ENCODE measurements around the gene AADACL3.

AADACL3 gene

DNA sequence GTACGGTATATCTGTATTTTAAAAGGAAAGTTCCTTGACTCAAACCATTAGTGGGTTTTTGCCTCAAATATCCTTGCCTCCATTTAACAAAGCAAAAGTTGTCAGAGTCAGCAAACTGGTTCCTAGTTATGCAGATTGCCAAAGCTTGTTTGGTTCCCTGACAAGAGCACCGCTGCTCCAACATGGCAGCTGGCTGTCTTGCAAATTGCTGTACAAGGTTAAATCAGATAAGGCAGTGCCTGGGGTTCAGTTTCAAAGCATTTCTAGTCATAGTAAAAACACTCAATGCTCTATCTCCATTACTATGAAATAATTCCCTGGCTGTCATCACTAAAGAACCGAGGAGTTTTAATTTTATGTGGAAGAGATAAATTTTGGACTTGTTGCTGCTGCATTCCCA is 18.7 kb downstream of the AADACL3 start:
- Mint-ChIP-seq H3K9me3 (peaks cover 0 to 4% of the 10 kb centered on the region in 2 donors), H3K36me3 (ENCODE audit: insufficient read depth) (no peaks in the 10 kb centered on the region), H3K4me1 (ENCODE audit: low read depth in 2 of 2) (no peaks in the 10 kb centered on the region), H3K27me3 (peaks cover 77 to 97% of the 10 kb centered on the region in 2 donors), H3K27ac (no peak overlapping the region), H3K4me3 (no peak overlapping the region)
- ATAC-seq (replicated peaks) (no peak), DNase-seq (no peak)

DNA sequence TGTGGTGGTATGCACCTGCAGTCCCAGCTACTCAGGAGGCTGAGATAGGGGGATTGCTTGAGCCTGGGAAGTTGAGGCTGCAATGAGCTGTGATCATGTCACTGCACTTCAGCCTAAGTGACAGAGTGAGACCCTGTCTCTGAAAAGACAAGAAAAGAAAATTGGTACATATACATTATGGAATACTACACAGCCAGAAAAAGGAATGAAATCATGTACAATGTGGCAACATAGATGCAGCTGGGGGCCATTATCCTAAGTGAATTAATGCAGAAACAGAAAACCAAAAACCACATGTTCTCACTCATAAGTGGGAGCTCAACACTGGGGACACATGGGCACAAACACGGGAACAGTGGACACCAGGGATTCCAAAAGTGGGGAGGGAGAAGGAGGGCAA is 23.0 kb downstream of the AADACL3 start:
- Mint-ChIP-seq H3K4me3 (no peak overlapping the region), H3K9me3 (peaks cover 0 to 4% of the 10 kb centered on the region in 2 donors), H3K4me1 (ENCODE audit: low read depth in 2 of 2) (no peaks in the 10 kb centered on the region), H3K27ac (no peak overlapping the region), H3K27me3 (peaks cover 59 to 70% of the 10 kb centered on the region in 2 donors), H3K36me3 (ENCODE audit: insufficient read depth) (no peaks in the 10 kb centered on the region)
- DNase-seq, result no peak
- ATAC-seq (replicated peaks), result no peak

DNA sequence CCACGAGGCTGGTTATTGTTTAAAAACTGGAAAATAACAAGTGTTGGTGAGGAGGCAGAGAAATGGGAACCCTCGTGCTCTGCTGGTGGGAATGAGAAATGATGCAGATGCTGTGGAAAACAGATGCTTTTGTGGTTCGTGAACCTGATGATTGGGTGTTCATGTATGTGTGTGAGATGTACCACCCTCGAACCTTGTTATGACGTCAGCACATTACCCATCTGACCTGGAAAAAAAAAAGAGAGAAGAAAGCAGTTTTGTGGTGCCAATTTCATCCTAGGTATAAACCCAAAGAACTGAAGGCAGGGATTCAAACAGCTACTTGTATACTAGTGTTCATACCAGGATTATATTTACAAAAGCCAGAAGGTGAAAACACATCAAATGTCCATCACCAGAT is 23.7 kb downstream of the AADACL3 start:
- Mint-ChIP-seq H3K9me3 (peaks cover 0 to 4% of the 10 kb centered on the region in 2 donors), H3K4me1 (ENCODE audit: low read depth in 2 of 2) (no peaks in the 10 kb centered on the region), H3K27me3 (peaks cover 59 to 70% of the 10 kb centered on the region in 2 donors), H3K27ac (no peak overlapping the region), H3K4me3 (no peak overlapping the region), H3K36me3 (ENCODE audit: insufficient read depth) (no peaks in the 10 kb centered on the region)
- DNase-seq, result no peak
- no peak for ATAC-seq (replicated peaks)

DNA sequence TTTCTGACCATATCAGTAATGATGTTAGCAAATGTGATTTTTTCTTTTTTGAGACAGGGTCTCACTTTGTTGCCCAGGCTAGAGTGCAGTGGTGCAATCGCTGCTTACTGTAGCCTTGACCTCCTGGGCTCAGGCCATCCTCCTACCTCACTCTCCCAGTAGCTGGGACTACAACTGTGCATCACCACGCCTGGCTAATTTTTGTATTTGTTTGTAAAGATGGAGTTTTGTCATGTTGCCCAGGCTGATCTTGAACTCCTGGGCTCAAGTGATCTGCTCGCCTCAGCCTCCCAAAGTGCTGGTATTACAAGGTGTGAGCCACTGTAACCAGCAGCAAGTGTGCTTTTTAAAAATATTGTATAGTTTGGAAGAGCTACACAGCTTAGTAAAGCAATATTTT is 26.0 kb downstream of the AADACL3 start:
- Mint-ChIP-seq H3K36me3 (ENCODE audit: insufficient read depth) (no peaks in the 10 kb centered on the region), H3K4me1 (ENCODE audit: low read depth in 2 of 2) (no peaks in the 10 kb centered on the region), H3K27ac (no peak overlapping the region), H3K9me3 (no peaks in the 10 kb centered on the region), H3K27me3 (peaks cover 63 to 64% of the 10 kb centered on the region in 2 donors), H3K4me3 (no peak overlapping the region)
- DNase-seq (no peak), ATAC-seq (replicated peaks) (no peak)

DNA sequence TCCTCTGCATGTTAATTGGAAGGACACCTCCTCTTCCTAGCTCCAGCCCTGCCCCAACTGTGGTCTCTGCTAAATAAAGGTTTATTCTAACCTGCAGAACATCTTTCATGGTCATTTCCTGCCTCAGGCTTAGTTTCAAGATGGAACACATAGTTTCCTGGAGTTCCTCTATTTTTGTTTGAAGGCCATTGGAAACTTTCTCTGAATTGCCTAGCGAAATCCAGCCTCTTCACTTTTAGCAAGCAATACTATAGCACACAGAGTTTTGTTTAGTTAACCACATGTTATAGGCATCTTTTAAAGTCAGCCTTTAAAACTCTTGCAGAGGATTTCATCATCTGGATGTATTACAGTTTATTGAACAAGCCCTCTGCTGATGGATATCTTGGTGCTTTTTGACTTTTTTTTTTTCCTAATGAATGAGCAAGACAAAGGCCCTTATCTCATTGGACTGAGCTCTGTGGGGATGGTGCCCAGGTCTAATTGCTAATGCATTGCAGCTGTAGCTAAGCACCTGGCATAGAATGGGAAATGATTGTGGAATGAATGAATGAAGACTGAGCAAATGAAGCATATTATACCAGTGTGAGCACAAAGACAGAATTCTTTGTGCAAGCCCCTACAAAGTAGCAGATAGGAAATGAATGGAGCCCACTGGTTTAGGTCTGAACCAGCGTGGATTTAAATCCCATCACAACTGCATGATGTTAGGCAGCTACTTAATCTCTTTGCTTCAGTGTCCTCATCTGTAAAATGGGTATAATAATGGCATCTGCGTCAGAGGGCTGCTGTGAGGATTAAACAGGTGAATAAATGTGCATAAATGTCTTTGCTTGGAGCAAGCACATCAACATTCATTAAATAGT is 29.4 kb downstream of the AADACL3 start:
- Mint-ChIP-seq H3K4me3 (no peak overlapping the region), H3K9me3 (peaks cover 12 to 14% of the 10 kb centered on the region in 2 donors), H3K4me1 (ENCODE audit: low read depth in 2 of 2) (no peaks in the 10 kb centered on the region), H3K27ac (no peak overlapping the region), H3K27me3 (peaks cover 66 to 67% of the 10 kb centered on the region in 2 donors), H3K36me3 (ENCODE audit: insufficient read depth) (no peaks in the 10 kb centered on the region)
- DNase-seq (no peak), ATAC-seq (replicated peaks) (no peak)

DNA sequence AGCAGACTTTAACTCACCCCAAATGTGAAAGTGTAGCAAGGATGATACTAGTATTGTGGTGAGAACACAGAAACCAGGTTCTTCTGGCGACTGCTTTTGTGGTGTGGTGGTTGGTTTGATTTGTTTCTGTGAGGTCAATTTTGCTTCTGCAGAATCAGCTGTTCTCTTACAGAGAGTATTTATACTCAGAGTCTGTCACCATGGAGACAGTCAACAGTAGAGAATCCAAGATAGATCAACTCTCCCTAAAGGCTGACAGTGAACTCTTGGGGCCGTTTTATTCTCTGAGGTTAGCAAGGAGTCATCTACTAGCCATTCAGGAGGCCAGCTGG is 30.0 kb downstream of the AADACL3 start, which contains the start of gene CFAP107:
CFAP107 (plus strand) TSS at position 209 of the 332 bp plus-strand sequence. CDS start 231 bp downstream, outside the sequence.
- peaks cover 72 to 73% of the 10 kb centered on the region in 2 donors for H3K27me3 Mint-ChIP-seq
- peaks cover 12 to 14% of the 10 kb centered on the region in 2 donors for H3K9me3 Mint-ChIP-seq
- H3K4me1 Mint-ChIP-seq (ENCODE audit: low read depth in 2 of 2), result no peaks in the 10 kb centered on the region
- DNase-seq (no peak), ATAC-seq (replicated peaks) (no peak)
- no peaks in the 10 kb centered on the region for H3K36me3 Mint-ChIP-seq (ENCODE audit: insufficient read depth)
- no peak within 1 kb of the TSS for H3K4me3 Mint-ChIP-seq
- H3K27ac Mint-ChIP-seq, result no peak within 1 kb of the TSS

DNA sequence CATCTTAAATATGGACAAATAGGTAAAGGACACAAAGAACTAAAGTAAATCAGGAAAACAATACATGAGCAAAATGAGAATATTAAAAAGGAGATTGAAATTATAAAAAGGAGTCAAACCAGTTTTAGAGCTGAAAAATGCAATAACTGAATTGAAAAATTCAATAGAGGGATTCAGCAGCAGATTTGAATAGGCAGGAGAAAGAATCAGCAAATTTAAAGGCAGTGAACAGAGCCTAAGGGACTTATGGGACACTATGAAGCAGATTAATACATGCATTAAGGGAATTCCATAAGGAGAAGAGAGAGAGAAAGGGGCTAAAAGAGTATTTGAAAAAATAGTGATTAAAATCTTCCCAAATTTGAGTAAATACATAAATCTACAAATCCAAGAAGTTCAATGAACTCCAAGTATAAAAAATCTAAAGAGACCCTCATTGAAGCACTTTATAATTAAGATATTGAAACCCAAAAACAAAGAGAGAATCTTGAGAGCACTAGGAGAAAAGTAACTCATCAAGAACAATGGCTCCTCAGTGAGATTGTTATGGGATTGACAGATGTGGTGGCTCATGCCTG is 33.0 kb downstream of the AADACL3 start:
- Mint-ChIP-seq H3K27ac (no peak overlapping the region), H3K4me1 (ENCODE audit: low read depth in 2 of 2) (no peaks in the 10 kb centered on the region), H3K9me3 (peaks cover 12 to 14% of the 10 kb centered on the region in 2 donors), H3K27me3 (peaks cover 77% of the 10 kb centered on the region in 2 donors), H3K36me3 (ENCODE audit: insufficient read depth) (no peaks in the 10 kb centered on the region), H3K4me3 (no peak overlapping the region)
- no peak for DNase-seq
- ATAC-seq (replicated peaks), result no peak

DNA sequence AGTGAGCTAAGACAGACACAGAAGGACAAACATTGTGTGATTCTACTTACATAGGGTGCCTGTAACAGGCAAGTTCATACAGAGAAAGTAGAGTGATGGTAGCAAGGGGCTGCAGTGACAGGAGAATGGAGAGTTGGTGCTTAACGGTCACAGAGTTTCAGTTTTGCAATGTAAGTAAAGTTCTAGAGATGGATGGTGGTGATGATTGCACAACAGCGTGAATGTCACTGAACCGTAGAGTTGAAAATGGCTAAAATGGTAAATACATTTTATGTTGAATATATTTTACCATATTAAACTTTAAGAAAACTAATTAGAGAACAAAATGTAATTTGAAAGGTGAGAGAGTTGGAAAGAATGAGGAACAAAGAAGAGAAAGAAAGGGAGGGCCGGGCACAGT is 38.8 kb downstream of the AADACL3 start:
- peaks cover 62 to 80% of the 10 kb centered on the region in 2 donors for H3K27me3 Mint-ChIP-seq
- DNase-seq (no peak), ATAC-seq (replicated peaks) (no peak)
- H3K36me3 Mint-ChIP-seq (ENCODE audit: insufficient read depth), result no peaks in the 10 kb centered on the region
- H3K4me3 Mint-ChIP-seq, result no peak overlapping the region
- H3K9me3 Mint-ChIP-seq, result no peaks in the 10 kb centered on the region
- no peaks in the 10 kb centered on the region for H3K4me1 Mint-ChIP-seq (ENCODE audit: low read depth in 2 of 2)
- no peak overlapping the region for H3K27ac Mint-ChIP-seq

DNA sequence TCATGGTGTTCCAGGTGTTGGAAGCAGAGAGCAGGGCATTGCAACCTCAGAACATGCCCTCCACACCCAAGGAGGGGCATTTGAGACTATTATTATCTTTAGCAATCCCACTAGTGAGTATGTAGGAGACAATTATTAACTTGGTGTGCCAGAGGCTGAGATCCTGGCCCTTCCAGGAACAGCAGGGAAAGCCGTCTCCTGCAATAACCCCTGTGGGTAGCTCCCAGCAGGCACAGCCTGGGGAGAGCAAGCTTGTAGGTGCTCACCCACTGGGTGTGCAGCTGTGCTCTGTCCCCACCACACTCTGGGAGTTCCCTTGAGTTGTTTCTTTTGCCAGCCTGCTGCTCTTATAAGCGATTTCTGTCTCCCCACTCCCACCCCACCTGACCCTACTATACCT is 40.4 kb downstream of the AADACL3 start:
- Mint-ChIP-seq H3K27ac (no peak overlapping the region), H3K27me3 (peaks cover 50 to 80% of the 10 kb centered on the region in 2 donors), H3K9me3 (no peaks in the 10 kb centered on the region), H3K4me3 (no peak overlapping the region), H3K4me1 (ENCODE audit: low read depth in 2 of 2) (no peaks in the 10 kb centered on the region), H3K36me3 (ENCODE audit: insufficient read depth) (no peaks in the 10 kb centered on the region)
- ATAC-seq (replicated peaks) (no peak), DNase-seq (no peak)

DNA sequence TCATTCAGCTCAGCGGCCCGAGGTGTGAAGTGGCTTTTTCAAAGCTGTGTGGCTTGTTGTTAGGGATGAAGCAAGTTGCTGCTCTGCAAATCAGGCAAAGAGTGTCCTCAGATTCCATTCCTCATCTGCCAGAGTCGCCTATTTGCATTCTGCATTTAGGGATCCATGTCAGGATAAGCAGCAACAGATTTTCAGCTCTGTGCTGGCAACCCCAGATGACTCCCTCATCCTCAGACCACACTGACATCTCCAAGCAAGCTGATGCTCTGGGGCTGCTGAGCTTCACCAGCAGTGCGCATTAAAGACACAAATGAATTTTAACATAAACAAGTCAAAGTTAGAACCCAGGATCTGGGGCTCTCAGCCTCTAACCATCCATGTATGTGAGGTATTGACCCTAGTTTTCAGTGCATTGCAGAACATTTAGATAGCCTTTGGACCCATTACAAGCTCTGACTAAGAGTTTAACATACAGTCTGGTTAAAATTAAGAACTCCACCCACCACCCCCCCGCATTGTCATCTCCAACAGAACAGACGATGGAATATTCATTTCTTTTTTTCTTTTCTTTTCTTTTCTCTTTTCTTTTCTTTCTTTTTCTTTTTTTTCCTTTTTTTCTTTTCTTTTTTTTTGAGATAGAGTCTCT is 41.0 kb downstream of the AADACL3 start:
- H3K27ac Mint-ChIP-seq, result no peak overlapping the region
- peaks cover 49 to 78% of the 10 kb centered on the region in 2 donors for H3K27me3 Mint-ChIP-seq
- ATAC-seq (replicated peaks) (no peak), DNase-seq (no peak)
- no peaks in the 10 kb centered on the region for H3K9me3 Mint-ChIP-seq
- H3K4me1 Mint-ChIP-seq (ENCODE audit: low read depth in 2 of 2), result no peaks in the 10 kb centered on the region
- no peaks in the 10 kb centered on the region for H3K36me3 Mint-ChIP-seq (ENCODE audit: insufficient read depth)
- no peak overlapping the region for H3K4me3 Mint-ChIP-seq

DNA sequence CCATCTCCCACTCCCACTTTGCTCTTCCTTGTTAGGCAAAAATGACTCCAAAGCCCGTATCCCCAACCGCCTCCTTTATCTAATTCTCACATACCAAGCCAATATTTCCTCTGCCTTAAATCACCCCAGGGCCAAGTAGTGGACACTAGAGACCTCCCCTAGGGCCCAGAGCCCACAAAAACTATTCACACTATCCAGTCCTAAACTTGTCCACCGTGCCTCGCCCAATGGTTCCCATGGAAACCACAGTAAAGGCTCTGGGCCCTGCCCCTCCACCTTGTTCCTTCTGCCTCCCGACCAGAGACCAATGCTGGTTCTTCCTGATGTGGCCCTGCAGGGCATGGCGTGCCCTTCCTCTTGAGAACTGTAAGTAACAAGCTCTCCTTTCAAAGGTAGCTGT is 41.9 kb downstream of the AADACL3 start:
- Mint-ChIP-seq H3K36me3 (ENCODE audit: insufficient read depth) (no peaks in the 10 kb centered on the region), H3K27me3 (peaks cover 49 to 85% of the 10 kb centered on the region in 2 donors), H3K4me3 (no peak overlapping the region), H3K4me1 (ENCODE audit: low read depth in 2 of 2) (no peaks in the 10 kb centered on the region), H3K9me3 (no peaks in the 10 kb centered on the region), H3K27ac (no peak overlapping the region)
- DNase-seq (no peak), ATAC-seq (replicated peaks) (no peak)

DNA sequence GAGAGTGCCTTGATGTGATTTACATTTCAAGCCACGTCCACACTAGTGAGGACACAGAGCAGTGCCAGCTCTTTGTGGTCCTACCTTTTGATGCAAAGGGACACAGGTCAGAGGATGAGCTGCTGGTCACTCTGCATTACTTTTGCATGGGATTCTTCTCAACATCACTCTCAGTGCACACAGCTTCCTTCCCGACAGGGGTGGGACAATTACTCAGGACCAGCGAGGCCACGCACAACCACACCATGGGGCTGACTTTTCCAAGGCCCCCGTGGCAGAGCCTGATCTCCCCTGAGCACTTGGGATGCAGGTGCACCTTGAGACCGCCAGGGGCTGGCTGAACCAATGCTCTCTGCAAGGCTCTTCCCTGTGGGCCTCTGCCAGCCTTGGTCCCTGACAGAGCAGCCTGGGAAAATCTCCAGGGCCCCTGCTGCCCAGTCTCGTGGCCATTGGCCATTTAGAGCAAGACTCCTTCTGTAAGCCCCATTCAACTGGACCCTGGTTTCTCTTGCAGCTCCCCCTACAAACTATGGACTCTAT is 44.4 kb downstream of the AADACL3 start:
- Mint-ChIP-seq H3K27me3 (peaks cover 38 to 64% of the 10 kb centered on the region in 2 donors), H3K36me3 (ENCODE audit: insufficient read depth) (no peaks in the 10 kb centered on the region), H3K4me1 (ENCODE audit: low read depth in 2 of 2) (no peaks in the 10 kb centered on the region), H3K4me3 (no peak overlapping the region), H3K9me3 (no peaks in the 10 kb centered on the region), H3K27ac (no peak overlapping the region)
- DNase-seq (no peak), ATAC-seq (replicated peaks) (no peak)

DNA sequence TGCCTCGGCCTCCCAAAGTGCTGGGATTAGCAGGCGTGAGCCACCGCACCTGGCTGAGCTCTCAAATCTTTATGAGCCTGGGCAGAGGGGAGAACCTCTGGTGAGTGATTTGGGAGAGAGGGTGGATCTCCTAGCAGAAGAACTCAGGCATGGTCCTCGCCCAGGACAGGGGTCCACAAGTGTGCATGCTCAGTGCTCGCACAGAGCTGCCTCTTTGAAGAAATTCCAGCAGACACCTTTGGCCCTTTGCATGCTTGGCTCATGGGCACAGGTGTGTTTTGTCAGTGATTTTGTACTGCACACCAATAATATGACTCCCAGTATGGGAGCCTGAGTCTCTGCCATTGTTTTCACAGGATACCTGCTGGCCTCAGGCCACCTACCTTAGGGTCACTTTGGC is 45.9 kb downstream of the AADACL3 start:
- no peak for ATAC-seq (replicated peaks)
- H3K9me3 Mint-ChIP-seq, result no peaks in the 10 kb centered on the region
- no peaks in the 10 kb centered on the region for H3K36me3 Mint-ChIP-seq (ENCODE audit: insufficient read depth)
- peaks cover 35 to 51% of the 10 kb centered on the region in 2 donors for H3K27me3 Mint-ChIP-seq
- H3K27ac Mint-ChIP-seq, result no peak overlapping the region
- H3K4me1 Mint-ChIP-seq (ENCODE audit: low read depth in 2 of 2), result no peaks in the 10 kb centered on the region
- H3K4me3 Mint-ChIP-seq, result no peak overlapping the region
- DNase-seq, result no peak

All from effector memory CD8-positive, alpha-beta T cell (primary cell).